Mammary epithelial cell (primary cell): ENCODE measurements around the gene LIX1.

ENCODE experiments used
- EZH2 ChIP-seq: IDR thresholded peaks from 2 replicates; pipeline ENCODE4 v1.6.1; 2012; ENCODE audit warnings: low read length, inconsistent platforms, borderline replicate concordance
- TF ChIP-seq, protein P1 (sequence below), 2 donors: IDR thresholded peaks in 1 of 2; conservative IDR thresholded peaks in 1 of 2; 2 replicates each; pipeline ENCODE4 v1.5.1; 2011 to 2012; ENCODE audit warnings: inconsistent platforms in 2 of 2, low read length in 2 of 2, mild to moderate bottlenecking in 2 of 2, control low read depth in 1 of 2, low read depth in 1 of 2; ENCODE audit not compliant: insufficient read depth in 1 of 2; ENCODE audit errors: extremely low read depth in 1 of 2

DNA sequence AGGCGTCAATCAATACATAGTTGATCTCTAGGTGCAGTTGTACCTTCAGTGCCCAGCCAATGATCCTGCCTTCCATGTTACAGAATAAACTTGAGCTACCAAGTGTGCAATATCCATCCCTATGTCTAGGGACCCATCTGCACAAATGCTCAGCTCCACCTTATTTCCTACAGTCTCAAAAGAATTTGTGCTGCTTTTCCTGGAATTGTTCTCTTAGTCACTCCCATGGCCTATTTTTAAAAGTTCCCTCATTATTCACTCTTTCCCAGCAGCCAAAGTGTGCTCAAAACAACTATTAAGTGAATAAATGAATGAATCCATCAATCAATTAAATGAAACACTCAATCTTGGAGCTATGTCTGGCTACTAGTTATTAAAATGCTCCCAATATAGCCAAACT lies 14.7 kb downstream of the LIX1 start:
- TF ChIP-seq, protein P1, sequence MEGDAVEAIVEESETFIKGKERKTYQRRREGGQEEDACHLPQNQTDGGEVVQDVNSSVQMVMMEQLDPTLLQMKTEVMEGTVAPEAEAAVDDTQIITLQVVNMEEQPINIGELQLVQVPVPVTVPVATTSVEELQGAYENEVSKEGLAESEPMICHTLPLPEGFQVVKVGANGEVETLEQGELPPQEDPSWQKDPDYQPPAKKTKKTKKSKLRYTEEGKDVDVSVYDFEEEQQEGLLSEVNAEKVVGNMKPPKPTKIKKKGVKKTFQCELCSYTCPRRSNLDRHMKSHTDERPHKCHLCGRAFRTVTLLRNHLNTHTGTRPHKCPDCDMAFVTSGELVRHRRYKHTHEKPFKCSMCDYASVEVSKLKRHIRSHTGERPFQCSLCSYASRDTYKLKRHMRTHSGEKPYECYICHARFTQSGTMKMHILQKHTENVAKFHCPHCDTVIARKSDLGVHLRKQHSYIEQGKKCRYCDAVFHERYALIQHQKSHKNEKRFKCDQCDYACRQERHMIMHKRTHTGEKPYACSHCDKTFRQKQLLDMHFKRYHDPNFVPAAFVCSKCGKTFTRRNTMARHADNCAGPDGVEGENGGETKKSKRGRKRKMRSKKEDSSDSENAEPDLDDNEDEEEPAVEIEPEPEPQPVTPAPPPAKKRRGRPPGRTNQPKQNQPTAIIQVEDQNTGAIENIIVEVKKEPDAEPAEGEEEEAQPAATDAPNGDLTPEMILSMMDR (conservative IDR thresholded peaks at IDR 0.05 in 1 of 2, IDR thresholded peaks at IDR 0.05 in 1 of 2; ENCODE audit: extremely low read depth in 1 of 2, insufficient read depth in 1 of 2, low read depth in 1 of 2, low read length in 2 of 2): no peak
- no peak for TF ChIP-seq EZH2
